GM19025 (cell line): Measurements from ENCODE around the gene DHRS13.

Source experiments
- ATAC-seq: cut with Tn5 transposase; IDR thresholded peaks from one replicate; pipeline ENCODE4 v1.9.1; 2021; ENCODE audit warnings: mild to moderate bottlenecking, low read depth, moderate library complexity; ENCODE audit not compliant: unreplicated experiment

The DHRS13 gene

GRCh38 chr17:28902819-28903545, at the start of gene DHRS13:
TSS of gene DHRS13 (minus strand) at chr17:28903079. CDS start at chr17:28902944, 135 bp downstream.
- ATAC-seq: peak; percentile 85

- ATAC-seq: peak; percentile 53
Observed at GRCh38 chr17:28951991-28952975, 49.4 kb upstream of the DHRS13 start.

GRCh38 chr17:28951428-28951990, 48.6 kb upstream of the DHRS13 start, which contains the start of gene PHF12:
TSS of gene PHF12 (minus strand) at chr17:28951518. CDS start at chr17:28950960, 558 bp downstream.
- ATAC-seq: peak; percentile 50

GRCh38 chr17:28950752-28951427, 48.0 kb upstream of the DHRS13 start:
- no peak for ATAC-seq

- ATAC-seq: no peak
Observed at GRCh38 chr17:28950017-28950751, 47.3 kb upstream of the DHRS13 start.

- ATAC-seq: no peak
Observed at GRCh38 chr17:28949185-28950016, 46.5 kb upstream of the DHRS13 start.

GRCh38 chr17:28948873-28949184, 46.0 kb upstream of the DHRS13 start:
- no peak for ATAC-seq

GRCh38 chr17:28948342-28948741, 45.5 kb upstream of the DHRS13 start:
- no peak for ATAC-seq

GRCh38 chr17:28947639-28948038, 44.8 kb upstream of the DHRS13 start:
- ATAC-seq: no peak

- ATAC-seq: no peak
Observed at GRCh38 chr17:28946239-28946638, 43.4 kb upstream of the DHRS13 start.

- ATAC-seq: no peak
Observed at GRCh38 chr17:28944862-28945741, 42.2 kb upstream of the DHRS13 start.

- ATAC-seq: no peak
Observed at GRCh38 chr17:28944343-28944742, 41.5 kb upstream of the DHRS13 start.

GRCh38 chr17:28942925-28943324, 40.0 kb upstream of the DHRS13 start:
- ATAC-seq: no peak

GRCh38 chr17:28941251-28941650, 38.4 kb upstream of the DHRS13 start:
- ATAC-seq: no peak

GRCh38 chr17:28940675-28941074, 37.8 kb upstream of the DHRS13 start:
- no peak for ATAC-seq

- no peak for ATAC-seq
Observed at GRCh38 chr17:28940142-28940541, 37.3 kb upstream of the DHRS13 start.

- no peak for ATAC-seq
Observed at GRCh38 chr17:28938552-28938951, 35.7 kb upstream of the DHRS13 start.
